HG02759 (cell line): Measurements from ENCODE around the gene ZNF653.

Source experiments
- ATAC-seq: cut with Tn5 transposase; IDR thresholded peaks from one replicate; pipeline ENCODE4 v1.9.1; 2021; ENCODE audit warnings: mild to moderate bottlenecking, moderate library complexity; ENCODE audit not compliant: unreplicated experiment

Gene ZNF653, protein sequence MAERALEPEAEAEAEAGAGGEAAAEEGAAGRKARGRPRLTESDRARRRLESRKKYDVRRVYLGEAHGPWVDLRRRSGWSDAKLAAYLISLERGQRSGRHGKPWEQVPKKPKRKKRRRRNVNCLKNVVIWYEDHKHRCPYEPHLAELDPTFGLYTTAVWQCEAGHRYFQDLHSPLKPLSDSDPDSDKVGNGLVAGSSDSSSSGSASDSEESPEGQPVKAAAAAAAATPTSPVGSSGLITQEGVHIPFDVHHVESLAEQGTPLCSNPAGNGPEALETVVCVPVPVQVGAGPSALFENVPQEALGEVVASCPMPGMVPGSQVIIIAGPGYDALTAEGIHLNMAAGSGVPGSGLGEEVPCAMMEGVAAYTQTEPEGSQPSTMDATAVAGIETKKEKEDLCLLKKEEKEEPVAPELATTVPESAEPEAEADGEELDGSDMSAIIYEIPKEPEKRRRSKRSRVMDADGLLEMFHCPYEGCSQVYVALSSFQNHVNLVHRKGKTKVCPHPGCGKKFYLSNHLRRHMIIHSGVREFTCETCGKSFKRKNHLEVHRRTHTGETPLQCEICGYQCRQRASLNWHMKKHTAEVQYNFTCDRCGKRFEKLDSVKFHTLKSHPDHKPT

DNA sequence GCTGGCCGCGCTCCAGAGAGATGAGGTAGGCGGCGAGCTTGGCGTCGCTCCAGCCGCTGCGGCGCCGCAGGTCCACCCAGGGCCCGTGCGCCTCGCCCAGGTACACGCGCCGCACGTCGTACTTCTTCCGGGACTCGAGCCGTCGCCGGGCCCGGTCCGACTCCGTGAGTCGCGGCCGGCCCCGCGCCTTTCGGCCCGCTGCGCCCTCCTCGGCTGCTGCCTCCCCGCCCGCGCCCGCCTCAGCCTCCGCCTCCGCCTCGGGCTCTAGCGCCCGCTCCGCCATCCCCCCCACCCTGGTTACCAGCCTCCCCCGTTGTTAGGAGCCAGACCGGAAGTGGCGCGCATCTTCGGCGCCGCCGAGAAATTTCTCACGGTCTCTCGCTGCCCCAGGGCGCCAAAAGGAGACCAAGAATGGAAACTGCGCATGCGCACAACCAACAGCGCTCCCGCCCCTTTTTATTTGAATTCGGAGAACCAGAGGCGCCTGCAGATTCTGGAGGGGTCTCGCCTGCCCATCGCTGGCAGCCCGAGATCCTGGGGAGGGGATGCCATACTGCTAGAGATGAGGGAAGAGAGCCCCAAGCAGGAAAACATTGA, at the start of gene ZNF653:
Gene ZNF653 (minus strand): TSS at position 336 of the 597 bp plus-strand sequence. CDS start 53 bp downstream, at position 283.
- peak; percentile 62 for ATAC-seq

DNA sequence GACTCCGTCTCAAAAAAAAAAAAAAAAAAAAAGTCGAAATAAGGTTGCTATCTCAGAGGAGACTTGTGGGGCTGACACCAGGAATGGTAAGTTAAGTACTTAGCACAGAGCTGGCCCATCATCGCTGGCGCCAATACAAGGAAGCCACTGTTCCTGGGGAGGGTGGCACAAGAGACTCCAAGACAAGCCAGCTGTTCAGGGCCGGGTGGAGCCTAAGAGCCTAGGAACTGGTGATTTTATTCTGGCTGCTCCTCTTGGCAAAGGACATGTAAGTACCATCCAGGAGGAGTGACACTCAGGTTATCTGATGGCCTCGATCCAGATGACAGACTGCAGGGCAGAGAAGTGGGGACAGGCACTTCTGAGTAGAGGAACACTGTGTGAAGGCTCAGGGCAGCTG, 49.6 kb upstream of the ZNF653 start:
- no peak for ATAC-seq

DNA sequence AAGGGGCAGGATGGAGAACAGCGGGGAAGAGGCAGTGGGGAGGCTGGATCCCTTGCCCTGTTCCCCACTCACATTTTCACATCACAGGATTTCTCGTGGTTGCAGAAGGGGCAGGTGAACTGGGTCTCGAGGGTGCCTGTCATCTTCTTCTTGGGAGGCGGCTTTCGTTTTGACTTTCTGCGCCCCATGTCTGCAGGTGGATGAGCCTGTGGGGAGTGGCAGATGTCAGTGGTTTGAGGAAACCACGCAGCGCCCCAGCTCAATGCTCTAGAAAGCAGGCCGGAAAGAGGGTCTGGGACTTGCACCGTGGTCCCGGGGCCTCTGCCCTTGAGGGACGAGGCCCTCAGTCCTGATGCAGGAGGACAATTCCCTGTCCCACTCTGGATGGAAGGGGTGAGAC, 48.5 kb upstream of the ZNF653 start:
- ATAC-seq = no peak

DNA sequence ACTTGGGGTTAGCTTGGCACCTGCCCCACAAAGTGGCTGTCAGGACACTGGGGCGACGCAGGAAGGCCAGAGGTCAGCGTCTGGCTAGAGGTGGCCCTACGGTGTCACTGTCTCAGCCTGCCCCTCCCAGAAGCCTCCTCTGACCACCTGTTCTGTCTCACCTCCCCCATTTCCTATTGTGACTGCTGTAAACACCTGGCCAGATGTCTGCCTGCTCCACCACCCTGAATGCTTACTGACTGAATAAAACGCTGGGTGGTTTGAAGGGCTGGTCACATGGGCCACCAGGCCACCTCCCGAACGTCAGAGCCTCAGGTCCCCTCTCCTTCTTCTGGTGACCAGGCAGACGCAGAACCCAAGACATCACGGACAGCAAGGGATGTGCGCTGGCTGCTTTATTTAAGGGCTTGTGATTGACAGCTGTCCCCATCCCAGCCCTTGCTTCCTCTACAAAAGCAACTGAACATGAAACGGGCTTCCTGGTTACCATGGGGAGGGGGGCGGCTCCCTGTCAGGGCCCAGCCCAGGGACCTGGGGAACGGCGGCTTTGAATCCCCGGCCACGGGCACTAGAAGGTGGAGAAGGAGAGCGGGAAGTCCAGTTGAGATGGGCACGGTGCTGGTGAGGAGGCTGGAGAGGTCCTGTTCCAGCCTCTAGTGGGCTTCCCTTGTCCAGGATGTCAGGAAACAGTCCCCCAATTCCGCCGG, 47.2 kb upstream of the ZNF653 start:
- ATAC-seq = no peak

DNA sequence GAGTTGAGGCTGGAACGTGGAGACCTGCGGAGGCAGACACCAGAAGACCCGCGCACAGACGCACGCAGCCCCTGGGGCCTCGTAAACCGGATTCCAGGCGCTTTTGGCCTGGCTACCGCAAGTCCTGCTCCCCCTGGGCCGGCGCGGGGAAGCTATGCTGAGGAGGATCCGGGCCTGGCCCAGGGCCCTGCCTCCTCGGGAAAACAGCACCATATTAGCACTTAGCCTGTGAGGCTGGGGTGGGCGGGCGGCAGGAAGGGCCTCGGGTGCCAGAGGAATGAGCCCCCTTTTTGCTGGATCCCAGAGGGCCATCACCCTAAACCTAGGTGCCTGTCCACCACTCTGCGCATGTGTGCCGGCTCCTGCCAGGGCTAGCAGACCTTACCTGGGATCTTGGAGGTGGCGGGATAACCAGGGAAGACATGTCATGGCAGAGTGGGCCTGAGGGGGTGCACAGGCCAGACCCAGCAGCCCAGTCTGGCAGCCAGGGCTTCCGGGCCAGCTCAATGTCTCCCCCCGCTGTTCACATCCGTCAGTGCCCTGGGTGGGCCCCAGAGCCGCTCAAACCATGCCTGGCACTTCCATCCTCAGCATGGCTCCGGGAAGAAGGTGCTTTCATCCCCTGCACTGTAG, 46.1 kb upstream of the ZNF653 start:
- ATAC-seq = no peak

DNA sequence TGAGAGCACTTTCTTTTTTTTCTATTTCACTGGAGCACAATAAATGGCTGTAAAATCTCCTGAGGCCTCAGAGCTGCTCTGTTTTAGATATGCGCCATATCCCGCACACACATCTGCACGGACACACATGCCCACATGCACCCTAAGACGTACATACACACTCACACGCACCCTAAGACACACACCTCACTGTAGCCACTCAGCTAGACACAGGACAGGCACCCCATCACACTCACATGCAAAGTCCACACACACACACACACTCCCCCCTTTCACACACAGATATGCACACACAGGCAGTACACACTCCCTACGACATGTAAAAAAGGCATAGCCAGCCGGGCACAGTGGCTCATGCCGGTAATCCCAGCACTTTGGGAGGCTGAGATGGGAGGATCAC, 44.6 kb upstream of the ZNF653 start:
- ATAC-seq = no peak

DNA sequence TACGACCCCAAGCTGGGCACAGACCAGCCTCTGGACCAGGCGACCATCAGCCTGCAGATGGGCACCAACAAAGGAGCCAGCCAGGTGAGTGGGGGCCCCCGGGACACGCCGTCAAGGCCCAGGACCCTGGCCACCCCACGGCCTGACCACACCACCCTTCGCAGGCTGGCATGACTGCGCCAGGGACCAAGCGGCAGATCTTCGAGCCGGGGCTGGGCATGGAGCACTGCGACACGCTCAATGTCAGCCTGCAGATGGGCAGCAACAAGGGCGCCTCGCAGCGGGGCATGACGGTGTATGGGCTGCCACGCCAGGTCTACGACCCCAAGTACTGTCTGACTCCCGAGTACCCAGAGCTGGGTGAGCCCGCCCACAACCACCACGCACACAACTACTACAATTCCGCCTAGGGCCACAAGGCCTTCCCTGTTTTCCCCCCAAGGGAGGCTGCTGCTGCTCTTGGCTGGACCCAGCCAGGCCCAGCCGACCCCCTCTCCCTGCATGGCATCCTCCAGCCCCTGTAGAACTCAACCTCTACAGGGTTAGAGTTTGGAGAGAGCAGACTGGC, 43.8 kb upstream of the ZNF653 start:
- ATAC-seq = no peak

DNA sequence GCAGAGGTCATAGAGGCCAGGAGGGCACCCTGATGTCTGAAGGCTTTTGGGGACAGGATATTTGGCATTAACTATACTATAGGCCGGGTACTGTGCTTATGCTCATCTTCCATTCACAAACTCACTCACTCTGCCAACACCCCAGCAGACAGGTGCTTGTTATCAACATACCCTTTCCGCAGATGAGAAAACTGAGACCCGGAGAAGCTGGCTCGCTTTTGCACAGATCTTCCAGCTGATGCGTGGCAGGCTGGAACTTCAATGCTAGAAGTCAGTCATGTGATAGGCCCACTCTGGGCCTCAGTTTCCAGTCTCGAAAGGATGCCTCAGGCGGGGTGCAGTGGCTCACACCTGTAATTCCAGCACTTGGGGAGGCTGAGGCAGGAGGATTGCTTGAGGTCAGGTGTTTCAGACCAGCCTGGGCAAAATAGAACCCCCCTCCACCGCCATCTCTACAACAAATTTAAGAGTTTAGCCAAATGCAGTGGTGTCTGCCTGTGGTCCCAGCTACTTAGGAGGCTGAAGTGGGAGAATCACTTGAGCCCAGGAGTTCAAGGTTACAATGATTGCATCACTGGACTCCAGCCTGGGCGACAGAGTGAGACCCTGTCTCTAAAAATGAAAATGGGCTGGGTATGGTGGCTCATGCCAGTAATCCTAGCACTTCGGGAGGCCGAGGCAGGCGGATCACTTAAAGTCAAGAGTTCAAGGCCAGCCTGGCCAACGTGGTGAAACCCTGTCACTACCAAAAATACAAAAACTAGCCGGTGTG, 42.5 kb upstream of the ZNF653 start:
- no peak for ATAC-seq

DNA sequence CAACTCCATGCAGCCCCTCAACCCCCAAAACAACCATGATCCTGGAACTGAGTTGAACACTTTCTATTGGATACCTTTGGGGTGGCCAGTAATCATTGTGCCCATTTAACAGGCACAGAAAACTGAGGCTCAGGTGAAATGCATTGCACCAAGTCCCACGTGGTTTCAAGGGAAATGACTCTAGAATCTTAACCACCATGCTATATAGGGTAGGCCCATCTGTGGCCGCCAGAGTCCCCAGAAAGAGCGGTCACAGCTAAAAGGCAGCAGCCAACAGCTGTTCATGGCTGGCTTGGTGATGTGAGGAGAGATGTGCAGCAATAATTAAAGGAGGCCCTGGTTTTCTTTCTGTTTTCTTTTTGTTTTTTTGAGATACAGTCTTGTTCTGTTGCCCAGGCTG, 35.6 kb upstream of the ZNF653 start:
- ATAC-seq = no peak

DNA sequence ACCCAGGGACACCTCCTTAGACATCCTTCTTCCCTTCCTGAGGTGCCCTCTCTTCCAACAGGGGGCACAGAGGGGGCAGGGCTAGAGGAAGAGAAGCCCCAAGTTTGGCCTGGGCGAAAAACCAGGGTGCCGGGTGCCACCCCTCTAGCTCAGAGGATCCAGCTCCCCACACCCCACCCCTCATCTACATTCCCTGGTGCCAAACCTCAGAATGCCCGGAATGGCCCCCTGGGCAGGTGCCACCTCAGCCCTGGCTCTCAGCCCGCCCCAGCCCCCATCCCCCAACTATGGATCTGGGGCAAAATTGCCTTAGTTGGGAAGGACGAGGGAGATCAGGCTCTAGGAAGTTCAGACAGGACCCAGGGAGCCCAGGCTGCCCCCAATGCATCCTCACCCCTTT, 35.0 kb upstream of the ZNF653 start:
- ATAC-seq = no peak

DNA sequence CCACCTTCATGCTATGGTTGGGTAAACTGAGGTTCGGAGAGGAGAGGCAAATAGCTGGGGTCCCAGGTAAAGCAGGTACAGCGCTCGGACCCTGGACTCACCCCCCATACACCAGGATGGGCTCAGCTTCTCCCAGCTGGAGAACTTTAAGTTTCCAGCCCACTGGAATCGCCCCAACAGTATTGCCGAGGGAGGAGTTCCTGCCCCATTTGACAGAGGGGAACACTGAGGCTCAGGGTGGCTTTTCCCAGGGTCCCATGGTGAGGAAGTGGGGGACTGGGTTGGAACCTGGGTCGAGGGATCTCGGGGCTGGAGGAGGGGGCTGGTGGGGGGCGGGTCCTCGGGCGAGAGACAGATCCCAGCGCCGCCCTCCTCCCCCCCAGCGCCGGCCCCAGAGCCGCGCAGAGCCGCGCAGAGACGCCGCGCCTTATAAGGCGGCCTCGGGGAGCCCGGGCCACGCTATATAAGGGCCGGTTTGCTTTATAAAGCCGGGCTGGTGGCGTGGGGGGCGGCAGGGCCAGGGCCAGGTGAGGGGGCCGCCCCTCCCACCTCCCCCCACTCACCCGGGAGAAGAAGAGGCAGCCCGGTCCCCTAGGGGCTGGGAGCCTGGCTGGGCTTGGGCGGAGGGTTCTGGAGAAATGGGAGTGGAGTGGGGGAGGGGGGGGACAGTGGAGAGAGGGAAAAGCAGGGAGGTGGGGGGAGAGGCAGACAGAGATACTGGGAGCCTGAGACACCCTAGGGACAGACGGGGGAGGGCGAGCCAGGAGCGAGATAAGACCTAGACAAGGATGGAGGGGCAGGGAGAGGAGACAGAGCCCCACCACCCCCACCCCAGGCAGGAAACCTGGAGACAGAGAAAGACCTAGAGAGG, 34.1 kb upstream of the ZNF653 start:
- no peak for ATAC-seq

DNA sequence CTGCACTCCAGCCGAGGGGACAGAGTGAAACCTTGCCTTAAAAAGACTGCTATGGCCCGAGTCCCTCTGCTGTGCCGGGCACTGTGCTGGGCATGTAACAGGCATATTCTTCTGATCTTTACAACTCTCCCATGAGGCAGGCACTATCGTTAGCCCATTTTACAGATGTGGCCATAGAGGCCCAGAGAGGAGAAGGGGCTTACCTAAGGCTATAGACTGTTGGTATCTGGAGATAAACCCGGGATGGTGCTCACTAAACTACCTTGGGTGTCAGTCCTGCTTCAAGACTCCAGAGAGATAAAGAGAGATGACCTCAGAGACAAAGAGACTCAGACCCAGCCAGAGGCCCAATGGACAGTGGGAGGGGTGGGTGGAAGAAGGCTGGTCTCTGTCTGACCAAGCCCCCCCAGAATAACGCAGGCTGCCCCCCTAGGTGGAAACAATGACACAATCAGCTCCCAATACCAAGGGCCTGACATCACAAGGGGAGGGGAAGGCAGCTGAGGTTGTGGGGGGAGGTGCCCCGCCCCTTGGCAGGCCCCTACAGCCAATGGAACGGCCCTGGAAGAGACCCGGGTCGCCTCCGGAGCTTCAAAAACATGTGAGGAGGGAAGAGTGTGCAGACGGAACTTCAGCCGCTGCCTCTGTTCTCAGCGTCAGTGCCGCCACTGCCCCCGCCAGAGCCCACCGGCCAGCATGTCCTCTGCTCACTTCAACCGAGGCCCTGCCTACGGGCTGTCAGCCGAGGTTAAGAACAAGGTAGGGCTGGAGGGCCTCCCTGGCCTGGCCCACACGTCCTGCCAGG, 32.8 kb upstream of the ZNF653 start, which contains the start of gene CNN1:
Gene CNN1 (plus strand): TSS at position 620 of the 805 bp plus-strand sequence. CDS start 77 bp downstream, at position 697.
- no peak for ATAC-seq

DNA sequence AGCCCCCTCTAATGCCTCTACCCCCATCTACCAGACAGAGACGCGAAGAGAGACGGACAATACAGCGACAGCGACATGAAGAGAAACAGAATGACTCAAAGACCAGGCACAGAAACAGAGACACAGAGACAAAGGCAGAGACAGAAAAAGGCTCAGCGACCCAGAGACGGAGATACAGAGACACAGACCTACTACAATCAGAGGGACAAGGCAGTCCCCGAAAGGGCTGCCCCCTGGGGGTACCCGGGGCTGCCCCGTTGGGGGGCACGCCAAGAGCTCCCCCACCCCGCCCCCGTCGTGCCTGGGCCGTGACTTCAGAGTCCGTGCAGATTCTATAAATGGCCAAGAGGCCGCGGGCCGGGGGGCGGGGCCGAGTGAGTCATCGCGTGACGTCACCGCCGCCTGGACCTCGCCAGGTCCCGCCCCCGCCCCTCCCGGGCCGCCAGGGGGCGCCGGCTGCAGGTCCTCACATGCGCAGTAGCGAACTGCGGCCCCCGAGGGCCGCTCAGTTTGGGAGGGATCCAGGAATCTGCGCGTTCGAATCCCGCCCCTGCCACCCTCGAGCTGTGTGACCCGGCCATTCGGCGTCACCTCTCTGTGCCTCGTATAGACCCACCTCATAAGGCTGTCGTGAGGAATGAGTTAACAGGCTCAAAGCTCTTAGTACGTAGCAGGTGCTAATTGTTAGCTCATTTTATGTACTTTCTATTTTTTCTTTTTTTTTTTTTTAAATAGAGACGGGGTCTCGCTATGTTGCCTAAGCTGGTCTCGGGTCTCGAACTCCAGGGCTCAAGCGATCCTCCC, 30.4 kb upstream of the ZNF653 start:
- ATAC-seq = peak; percentile 67

DNA sequence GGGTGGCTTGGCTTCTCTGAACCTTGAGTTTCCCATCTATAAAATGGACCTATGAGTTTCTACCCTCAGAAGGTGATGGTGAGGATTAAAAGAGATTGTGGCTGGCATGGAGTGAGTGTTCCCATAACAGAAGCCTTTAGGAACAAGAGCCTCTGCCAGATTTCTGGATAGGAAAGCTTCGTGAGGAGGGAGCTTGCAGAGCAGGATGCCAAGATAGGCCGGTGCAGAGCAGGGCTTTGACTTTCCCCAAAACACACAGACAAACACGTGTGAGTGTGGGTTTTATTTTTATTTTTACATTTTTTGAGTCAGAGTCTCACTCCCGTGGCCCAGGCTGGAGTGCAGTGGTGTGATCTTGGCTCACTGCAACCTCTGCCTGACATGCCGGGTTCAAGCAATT, 29.3 kb upstream of the ZNF653 start:
- ATAC-seq = no peak

DNA sequence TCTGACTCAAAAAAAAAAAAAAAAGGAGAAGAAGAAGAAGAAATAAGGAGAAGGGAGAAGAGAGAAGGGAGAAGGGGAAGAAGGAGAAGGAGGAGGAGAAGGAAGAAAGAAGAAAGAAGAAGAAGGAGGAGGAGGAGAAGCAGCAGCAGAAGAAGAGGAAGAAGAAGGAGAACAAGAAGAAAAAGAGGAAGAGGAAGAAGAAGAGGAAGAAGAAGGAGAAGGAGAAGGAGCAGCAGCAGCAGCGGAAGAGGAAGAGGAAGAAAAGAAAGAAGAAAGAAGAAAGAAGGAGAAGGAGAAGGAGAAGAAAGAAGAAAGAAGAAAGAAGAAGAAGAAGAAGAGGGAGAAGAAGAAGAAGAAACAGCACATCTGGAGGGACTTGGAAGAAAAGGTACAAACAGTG, 28.9 kb upstream of the ZNF653 start:
- ATAC-seq = no peak

DNA sequence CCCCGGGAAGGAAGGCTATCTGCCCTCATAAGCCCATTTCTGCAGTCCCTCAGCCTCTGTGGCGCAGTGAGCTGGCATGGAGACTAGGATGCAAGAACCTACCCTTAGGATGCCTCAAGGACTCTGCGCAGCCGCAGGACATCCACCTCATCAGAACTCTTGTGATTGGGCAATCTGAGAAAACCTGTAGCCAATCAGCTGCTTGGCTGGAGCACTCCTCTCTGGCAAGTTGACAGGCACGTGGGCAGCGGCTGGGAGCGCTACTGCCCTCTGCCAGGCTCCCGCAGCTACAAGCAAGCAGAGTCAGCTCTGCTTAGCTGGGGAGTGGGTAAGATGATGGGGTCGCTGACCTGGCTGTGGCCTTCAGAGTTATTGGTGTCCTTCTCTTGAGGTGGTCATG, 24.8 kb upstream of the ZNF653 start:
- no peak for ATAC-seq
